Mesendoderm (in vitro differentiated cells): ENCODE measurements around the gene PCDH18.

Source experiments
- DNase-seq: peaks from one replicate; pipeline ENCODE4 v3.0.0; 2013
- H2AK5ac ChIP-seq: 2 replicates; pipeline ENCODE4 v1.6.1; 2013; ENCODE audit warnings: low read length, inconsistent platforms
- H2BK120ac ChIP-seq: 2 replicates; pipeline ENCODE4 v1.6.1; 2013; ENCODE audit warnings: low read depth, mild to moderate bottlenecking, low read length, moderate library complexity, mixed read lengths
- H2BK15ac ChIP-seq: replicated peaks from 2 replicates; pipeline ENCODE4 v1.6.1; 2013; ENCODE audit warnings: low read depth, mild to moderate bottlenecking, moderate library complexity
- H2BK5ac ChIP-seq: 2 replicates; pipeline ENCODE4 v1.6.1; 2013; ENCODE audit warnings: low read length, inconsistent platforms
- H3K18ac ChIP-seq: 2 replicates; pipeline ENCODE4 v1.6.1; 2013; ENCODE audit warnings: mild to moderate bottlenecking, low read length, mixed read lengths
- H3K23ac ChIP-seq: one replicate; pipeline ENCODE4 v1.6.1; 2013; ENCODE audit warnings: low read length
- H3K27ac ChIP-seq: 2 replicates; pipeline ENCODE4 v1.5.1; 2013; ENCODE audit warnings: low read depth, mild to moderate bottlenecking, inconsistent platforms, low read length, moderate library complexity
- H3K27me3 ChIP-seq: 2 replicates; pipeline ENCODE4 v1.6.1; 2013; ENCODE audit warnings: low read length, control low read depth, mild to moderate bottlenecking, inconsistent platforms; ENCODE audit not compliant: insufficient read depth, poor library complexity
- H3K36me3 ChIP-seq: 2 replicates; pipeline ENCODE4 v1.6.1; 2013; ENCODE audit warnings: low read length, inconsistent platforms; ENCODE audit not compliant: control insufficient read depth, insufficient read depth
- H3K4ac ChIP-seq: one replicate; pipeline ENCODE4 v1.6.1; 2013; ENCODE audit warnings: low read depth, mild to moderate bottlenecking, low read length, moderate library complexity
- H3K4me1 ChIP-seq: 2 replicates; pipeline ENCODE4 v1.6.1; 2013; ENCODE audit warnings: low read depth, low read length, inconsistent platforms; ENCODE audit not compliant: control insufficient read depth
- H3K4me2 ChIP-seq: 2 replicates; pipeline ENCODE4 v1.6.1; 2013; ENCODE audit warnings: low read length
- H3K4me3 ChIP-seq: 2 replicates; pipeline ENCODE4 v1.5.1; 2013; ENCODE audit warnings: mild to moderate bottlenecking, low read length
- H3K56ac ChIP-seq: one replicate; pipeline ENCODE4 v1.6.1; 2013; ENCODE audit warnings: low read length
- H3K79me1 ChIP-seq: 2 replicates; pipeline ENCODE4 v1.6.1; 2013; ENCODE audit warnings: low read length, inconsistent platforms
- H3K79me2 ChIP-seq: 2 replicates; pipeline ENCODE4 v1.6.1; 2013; ENCODE audit warnings: mild to moderate bottlenecking, low read length; ENCODE audit not compliant: control insufficient read depth, insufficient read depth
- H3K9ac ChIP-seq: 2 replicates; pipeline ENCODE4 v1.6.1; 2013; ENCODE audit warnings: low read length, inconsistent platforms
- H4K5ac ChIP-seq: one replicate; pipeline ENCODE4 v1.6.1; 2013; ENCODE audit warnings: low read length
- H4K8ac ChIP-seq: one replicate; pipeline ENCODE4 v1.6.1; 2013; ENCODE audit warnings: low read depth, mild to moderate bottlenecking, control low read depth, low read length, moderate library complexity
- WGBS: extraction: QIAGEN DNeasy Blood & Tissue Kit; methylation state at CpG from one replicate; pipeline ENCODE4 v1.1.7; 2013; ENCODE audit warnings: low lambda C conversion rate, missing lambda C conversion rate; ENCODE audit not compliant: insufficient coverage; ENCODE audit errors: extremely low coverage; 5-methylcytosine and 5-hydroxymethylcytosine counted together

The PCDH18 gene

GRCh38 chr4:137558951-137559350 is 26.7 kb upstream of the PCDH18 start:
- Histone ChIP-seq H2AK5ac (no peak overlapping the region), H3K36me3 (no peaks in the 10 kb centered on the region), H3K9ac (no peak overlapping the region), H4K8ac (no peak overlapping the region), H3K18ac (no peak overlapping the region), H3K56ac (no peak overlapping the region), H2BK120ac (no peak overlapping the region), H3K4me2 (no peak overlapping the region), H3K4me1 (no peaks in the 10 kb centered on the region), H4K5ac (no peak overlapping the region), H2BK5ac (no peak overlapping the region), H3K27ac (no peak overlapping the region), H3K23ac (no peak overlapping the region), H2BK15ac (no peak overlapping the region), H3K4me3 (no peak overlapping the region), H3K4ac (no peak overlapping the region), H3K79me1 (no peaks in the 10 kb centered on the region), H3K27me3 (no peaks in the 10 kb centered on the region), H3K79me2 (no peaks in the 10 kb centered on the region)
- DNase-seq: no peak
- no CpG with 5 or more reads among the region's 2 CpGs for WGBS

GRCh38 chr4:137545461-137545861 is 13.2 kb upstream of the PCDH18 start:
- H4K5ac ChIP-seq: no peak overlapping the region
- H3K27me3 ChIP-seq: no peaks in the 10 kb centered on the region
- no peak overlapping the region for H2AK5ac ChIP-seq
- H2BK5ac ChIP-seq: no peak overlapping the region
- H3K56ac ChIP-seq: no peak overlapping the region
- H3K23ac ChIP-seq: no peak overlapping the region
- peak; percentile 77 for DNase-seq
- no peak overlapping the region for H3K9ac ChIP-seq
- H2BK15ac ChIP-seq: no peak overlapping the region
- no peaks in the 10 kb centered on the region for H3K79me2 ChIP-seq
- no peaks in the 10 kb centered on the region for H3K79me1 ChIP-seq
- H3K18ac ChIP-seq: no peak overlapping the region
- H4K8ac ChIP-seq: no peak overlapping the region
- no peaks in the 10 kb centered on the region for H3K36me3 ChIP-seq
- no peak overlapping the region for H2BK120ac ChIP-seq
- H3K4ac ChIP-seq: no peak overlapping the region
- H3K4me3 ChIP-seq: no peak overlapping the region
- no CpG with 5 or more reads among the region's 4 CpGs for WGBS
- H3K4me2 ChIP-seq: no peak overlapping the region
- peaks cover 4% of the 10 kb centered on the region for H3K4me1 ChIP-seq
- H3K27ac ChIP-seq: no peak overlapping the region

GRCh38 chr4:137543648-137544047 is 11.4 kb upstream of the PCDH18 start:
- no peak overlapping the region for H3K4me3 ChIP-seq
- no peak overlapping the region for H3K27ac ChIP-seq
- no peak overlapping the region for H4K5ac ChIP-seq
- no peaks in the 10 kb centered on the region for H3K79me1 ChIP-seq
- H3K23ac ChIP-seq: no peak overlapping the region
- H3K36me3 ChIP-seq: no peaks in the 10 kb centered on the region
- WGBS: no CpG with 5 or more reads among the region's 3 CpGs
- H2BK15ac ChIP-seq: no peak overlapping the region
- no peak overlapping the region for H2BK120ac ChIP-seq
- no peak overlapping the region for H3K18ac ChIP-seq
- no peak overlapping the region for H3K4ac ChIP-seq
- H3K4me1 ChIP-seq: peaks cover 4% of the 10 kb centered on the region
- H3K9ac ChIP-seq: no peak overlapping the region
- H2BK5ac ChIP-seq: no peak overlapping the region
- no peak overlapping the region for H3K56ac ChIP-seq
- H3K27me3 ChIP-seq: no peaks in the 10 kb centered on the region
- no peak for DNase-seq
- H4K8ac ChIP-seq: no peak overlapping the region
- no peaks in the 10 kb centered on the region for H3K79me2 ChIP-seq
- H3K4me2 ChIP-seq: no peak overlapping the region
- H2AK5ac ChIP-seq: no peak overlapping the region

- DNase-seq: peak; percentile 81
- H3K4me2 ChIP-seq: no peak overlapping the region
- no peak overlapping the region for H3K4ac ChIP-seq
- H3K79me1 ChIP-seq: no peaks in the 10 kb centered on the region
- no peak overlapping the region for H2BK5ac ChIP-seq
- no peak overlapping the region for H3K9ac ChIP-seq
- WGBS: no CpG with 5 or more reads among the region's 2 CpGs
- H3K23ac ChIP-seq: no peak overlapping the region
- no peak overlapping the region for H4K5ac ChIP-seq
- H3K4me1 ChIP-seq: peaks cover 4% of the 10 kb centered on the region
- no peak overlapping the region for H2AK5ac ChIP-seq
- H2BK15ac ChIP-seq: no peak overlapping the region
- no peak overlapping the region for H3K18ac ChIP-seq
- no peak overlapping the region for H4K8ac ChIP-seq
- no peak overlapping the region for H3K56ac ChIP-seq
- H3K36me3 ChIP-seq: no peaks in the 10 kb centered on the region
- no peak overlapping the region for H3K27ac ChIP-seq
- no peaks in the 10 kb centered on the region for H3K79me2 ChIP-seq
- no peaks in the 10 kb centered on the region for H3K27me3 ChIP-seq
- no peak overlapping the region for H2BK120ac ChIP-seq
- no peak overlapping the region for H3K4me3 ChIP-seq
Observed at GRCh38 chr4:137543198-137543597, 10.9 kb upstream of the PCDH18 start.

- peaks cover 4% of the 10 kb centered on the region for H3K4me1 ChIP-seq
- H3K79me2 ChIP-seq: no peaks in the 10 kb centered on the region
- no peak overlapping the region for H3K56ac ChIP-seq
- no peak overlapping the region for H4K8ac ChIP-seq
- H4K5ac ChIP-seq: no peak overlapping the region
- no peak overlapping the region for H2AK5ac ChIP-seq
- no peak overlapping the region for H3K27ac ChIP-seq
- no peak overlapping the region for H3K4me3 ChIP-seq
- no CpG with 5 or more reads among the region's 7 CpGs for WGBS
- no peaks in the 10 kb centered on the region for H3K27me3 ChIP-seq
- no peak overlapping the region for H3K4ac ChIP-seq
- DNase-seq: no peak
- H2BK15ac ChIP-seq: no peak overlapping the region
- H3K79me1 ChIP-seq: no peaks in the 10 kb centered on the region
- no peak overlapping the region for H3K9ac ChIP-seq
- H3K36me3 ChIP-seq: no peaks in the 10 kb centered on the region
- H3K18ac ChIP-seq: no peak overlapping the region
- H3K23ac ChIP-seq: no peak overlapping the region
- no peak overlapping the region for H3K4me2 ChIP-seq
- H2BK5ac ChIP-seq: no peak overlapping the region
- no peak overlapping the region for H2BK120ac ChIP-seq
Observed at GRCh38 chr4:137541876-137542646, 9.8 kb upstream of the PCDH18 start.

- no CpG with 5 or more reads among the region's 3 CpGs for WGBS
- H3K23ac ChIP-seq: no peak overlapping the region
- H3K4me1 ChIP-seq: peaks cover 4% of the 10 kb centered on the region
Observed at GRCh38 chr4:137541181-137541580, 8.9 kb upstream of the PCDH18 start.

More at GRCh38 chr4:137541181-137541580, 8.9 kb upstream of the PCDH18 start:
- Histone ChIP-seq H3K56ac (no peak overlapping the region), H3K9ac (no peak overlapping the region), H4K5ac (no peak overlapping the region), H3K4me3 (no peak overlapping the region), H3K27me3 (no peaks in the 10 kb centered on the region), H3K36me3 (no peaks in the 10 kb centered on the region), H3K18ac (no peak overlapping the region), H2BK5ac (no peak overlapping the region), H3K79me1 (no peaks in the 10 kb centered on the region), H2AK5ac (no peak overlapping the region), H3K4ac (no peak overlapping the region), H3K4me2 (no peak overlapping the region), H2BK15ac (no peak overlapping the region), H3K79me2 (no peaks in the 10 kb centered on the region), H3K27ac (no peak overlapping the region), H4K8ac (no peak overlapping the region), H2BK120ac (no peak overlapping the region)
- DNase-seq: peak; percentile 39
